Trophoblast cell (in vitro differentiated cells and primary cell): Measurements from ENCODE around the gene ROR2.

ENCODE experiments used
- DNase-seq, 2 donors: peaks; one replicate each; pipeline ENCODE4 v3.0.0-alpha.2; 2016
- H2AFZ ChIP-seq: 2 replicates; pipeline ENCODE4 v1.6.1; 2013; ENCODE audit warnings: low read length, moderate library complexity, mild to moderate bottlenecking; ENCODE audit not compliant: insufficient read depth, poor library complexity
- H2AK5ac ChIP-seq: 2 replicates; pipeline ENCODE4 v1.6.1; 2013; ENCODE audit warnings: mild to moderate bottlenecking, low read length
- H2BK120ac ChIP-seq: 2 replicates; pipeline ENCODE4 v1.6.1; 2013; ENCODE audit warnings: low read length, mild to moderate bottlenecking, moderate library complexity; ENCODE audit not compliant: insufficient read depth, poor library complexity
- H2BK12ac ChIP-seq: 2 replicates; pipeline ENCODE4 v1.6.1; 2013; ENCODE audit warnings: mild to moderate bottlenecking, low read length, moderate library complexity
- H2BK5ac ChIP-seq: 2 replicates; pipeline ENCODE4 v1.6.1; 2013; ENCODE audit warnings: low read length, low read depth, moderate library complexity, mild to moderate bottlenecking; ENCODE audit not compliant: poor library complexity
- H3K14ac ChIP-seq: 2 replicates; pipeline ENCODE4 v1.6.1; 2013; ENCODE audit warnings: mild to moderate bottlenecking, low read length
- H3K18ac ChIP-seq: 2 replicates; pipeline ENCODE4 v1.6.1; 2013; ENCODE audit warnings: mild to moderate bottlenecking, low read length
- H3K23ac ChIP-seq: 2 replicates; pipeline ENCODE4 v1.6.1; 2013; ENCODE audit warnings: low read length
- H3K27ac ChIP-seq: 2 replicates; pipeline ENCODE4 v1.5.1; 2013; ENCODE audit warnings: low read depth, mild to moderate bottlenecking, inconsistent platforms, low read length, moderate library complexity
- H3K27me3 ChIP-seq: 2 replicates; pipeline ENCODE4 v1.6.1; 2013; ENCODE audit warnings: inconsistent platforms, mild to moderate bottlenecking, low read length, moderate library complexity; ENCODE audit not compliant: insufficient read depth
- H3K36me3 ChIP-seq, 2 experiments: 1 replicate in 1 of 2; 2 replicates in 1 of 2; pipeline ENCODE4 v1.6.1; 2013; ENCODE audit warnings: low read length in 2 of 2, mild to moderate bottlenecking in 2 of 2, moderate library complexity in 1 of 2; ENCODE audit not compliant: insufficient read depth in 2 of 2, control insufficient read depth in 1 of 2
- H3K4ac ChIP-seq: 2 replicates; pipeline ENCODE4 v1.6.1; 2013; ENCODE audit warnings: low read depth, mild to moderate bottlenecking, low read length, moderate library complexity
- H3K4me1 ChIP-seq, 2 experiments: 1 replicate in 1 of 2; 2 replicates in 1 of 2; pipeline ENCODE4 v1.6.1; 2013; ENCODE audit warnings: low read length in 2 of 2, mild to moderate bottlenecking in 2 of 2, moderate library complexity in 1 of 2; ENCODE audit not compliant: insufficient read depth in 2 of 2, control insufficient read depth in 1 of 2
- H3K4me2 ChIP-seq: 2 replicates; pipeline ENCODE4 v1.6.1; 2013; ENCODE audit warnings: inconsistent platforms, mild to moderate bottlenecking, low read length, moderate library complexity
- H3K4me3 ChIP-seq: 2 replicates; pipeline ENCODE4 v1.5.1; 2013; ENCODE audit warnings: mild to moderate bottlenecking, low read depth, low read length, inconsistent platforms
- H3K79me1 ChIP-seq: one replicate; pipeline ENCODE4 v1.6.1; 2013; ENCODE audit warnings: low read length
- H3K79me2 ChIP-seq: 2 replicates; pipeline ENCODE4 v1.6.1; 2013; ENCODE audit warnings: low read length, mild to moderate bottlenecking; ENCODE audit not compliant: control insufficient read depth, insufficient read depth, poor library complexity
- H3K9ac ChIP-seq: 2 replicates; pipeline ENCODE4 v1.6.1; 2013; ENCODE audit warnings: mild to moderate bottlenecking, low read length
- H3K9me3 ChIP-seq: 2 replicates; pipeline ENCODE4 v1.6.1; 2013; ENCODE audit warnings: low read depth, mild to moderate bottlenecking, control low read depth, inconsistent platforms, low read length; ENCODE audit not compliant: insufficient read depth
- H4K12ac ChIP-seq: 2 replicates; pipeline ENCODE4 v1.6.1; 2013; ENCODE audit warnings: low read depth, mild to moderate bottlenecking, low read length, moderate library complexity
- H4K8ac ChIP-seq: 2 replicates; pipeline ENCODE4 v1.6.1; 2013; ENCODE audit warnings: low read depth, mild to moderate bottlenecking, low read length, moderate library complexity
- H4K91ac ChIP-seq: one replicate; pipeline ENCODE4 v1.6.1; 2013; ENCODE audit warnings: low read depth, mild to moderate bottlenecking, low read length, moderate library complexity
- WGBS: extraction: QIAGEN DNeasy Blood & Tissue Kit; methylation state at CpG from one replicate; pipeline ENCODE4 v1.1.7; 2013; ENCODE audit warnings: missing lambda C conversion rate; ENCODE audit not compliant: insufficient read length, insufficient coverage; ENCODE audit errors: extremely low coverage; 5-methylcytosine and 5-hydroxymethylcytosine counted together

Gene ROR2

DNA sequence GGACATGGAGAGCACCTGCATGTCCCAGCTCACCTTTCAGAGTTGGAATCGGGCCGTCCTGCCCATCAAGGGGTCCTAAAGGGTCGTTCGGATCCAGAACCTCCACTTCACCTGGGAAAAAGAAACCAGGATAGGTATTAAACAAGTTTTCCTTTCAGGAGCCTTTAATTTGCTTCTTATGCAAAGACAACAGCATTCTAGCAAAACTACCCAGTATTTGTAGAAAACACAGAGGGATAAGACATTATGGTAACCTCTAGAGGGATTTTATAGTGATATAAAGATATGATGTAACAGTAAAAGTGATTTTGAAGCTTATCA, 174.4 kb downstream of the ROR2 start:
- Histone ChIP-seq H3K23ac (no peak overlapping the region), H3K4me3 (no peak overlapping the region), H3K36me3 (no peaks in the 10 kb centered on the region), H2BK12ac (no peak overlapping the region), H2BK5ac (no peak overlapping the region), H3K9ac (no peak overlapping the region), H3K18ac (no peak overlapping the region), H4K8ac (no peak overlapping the region), H3K79me1 (no peaks in the 10 kb centered on the region), H4K12ac (no peak overlapping the region), H3K4me1 (no peaks in the 10 kb centered on the region), H3K27ac (no peak overlapping the region), H2AK5ac (no peak overlapping the region), H3K4ac (no peak overlapping the region), H3K27me3 (no peaks in the 10 kb centered on the region), H3K9me3 (no peaks in the 10 kb centered on the region), H3K79me2 (no peaks in the 10 kb centered on the region), H3K14ac (no peak overlapping the region), H3K4me2 (no peak overlapping the region), H2BK120ac (no peak overlapping the region), H2AFZ (no peak overlapping the region), H4K91ac (no peak overlapping the region)
- no peak for DNase-seq
- no CpG with 5 or more reads among the region's 4 CpGs for WGBS

- H3K36me3 ChIP-seq: no peaks in the 10 kb centered on the region
- no peaks in the 10 kb centered on the region for H3K79me2 ChIP-seq
- no peaks in the 10 kb centered on the region for H3K9me3 ChIP-seq
- no CpG with 5 or more reads among the region's 9 CpGs for WGBS
- no peak overlapping the region for H4K8ac ChIP-seq
- no peak overlapping the region for H2AFZ ChIP-seq
- no peak overlapping the region for H3K18ac ChIP-seq
- H3K14ac ChIP-seq: no peak overlapping the region
- H3K9ac ChIP-seq: no peak overlapping the region
- no peaks in the 10 kb centered on the region for H3K79me1 ChIP-seq
- H2BK5ac ChIP-seq: no peak overlapping the region
- H2BK12ac ChIP-seq: no peak overlapping the region
- no peak overlapping the region for H2AK5ac ChIP-seq
- H4K12ac ChIP-seq: no peak overlapping the region
- H4K91ac ChIP-seq: no peak overlapping the region
- DNase-seq: peak; percentile 32 to 59
- no peak overlapping the region for H3K23ac ChIP-seq
- no peak overlapping the region for H3K4me2 ChIP-seq
- H2BK120ac ChIP-seq: no peak overlapping the region
- H3K4me1 ChIP-seq: no peaks in the 10 kb centered on the region
- no peak overlapping the region for H3K27ac ChIP-seq
- H3K4me3 ChIP-seq: no peak overlapping the region
- no peak overlapping the region for H3K4ac ChIP-seq
- no peaks in the 10 kb centered on the region for H3K27me3 ChIP-seq
Observed at GRCh38 chr9:91775011-91775707, 174.9 kb downstream of the ROR2 start.

DNA sequence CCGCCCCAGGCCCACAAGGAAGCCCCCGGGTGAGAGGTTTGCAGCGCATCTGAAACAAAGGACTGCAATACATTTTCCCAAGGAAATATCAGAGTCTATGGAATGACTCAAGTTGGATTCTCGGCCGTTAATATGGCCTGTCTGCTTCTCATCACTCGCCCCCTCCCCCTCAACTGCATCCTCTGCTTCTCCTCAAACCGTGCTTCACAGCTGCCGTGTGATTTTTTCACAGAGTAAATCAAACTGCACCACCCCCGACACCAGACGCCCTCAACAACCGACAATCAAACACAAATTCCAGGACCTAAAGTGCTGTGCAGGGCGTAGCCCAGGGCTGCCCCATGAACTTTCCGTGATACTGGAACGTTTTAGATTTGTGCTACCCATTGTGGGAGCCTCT, 176.9 kb downstream of the ROR2 start:
- Histone ChIP-seq H3K4me3 (no peak overlapping the region), H3K4me1 (no peaks in the 10 kb centered on the region), H2BK12ac (no peak overlapping the region), H3K79me1 (no peaks in the 10 kb centered on the region), H2BK120ac (no peak overlapping the region), H4K12ac (no peak overlapping the region), H3K36me3 (no peaks in the 10 kb centered on the region), H4K8ac (no peak overlapping the region), H4K91ac (no peak overlapping the region), H3K9me3 (peaks cover 2% of the 10 kb centered on the region), H2AK5ac (no peak overlapping the region), H3K18ac (no peak overlapping the region), H2BK5ac (no peak overlapping the region), H2AFZ (no peak overlapping the region), H3K27ac (no peak overlapping the region), H3K4ac (no peak overlapping the region), H3K23ac (no peak overlapping the region), H3K14ac (no peak overlapping the region), H3K4me2 (no peak overlapping the region), H3K9ac (no peak overlapping the region), H3K79me2 (no peaks in the 10 kb centered on the region), H3K27me3 (no peaks in the 10 kb centered on the region)
- DNase-seq: no peak
- WGBS: no CpG with 5 or more reads among the region's 14 CpGs

DNA sequence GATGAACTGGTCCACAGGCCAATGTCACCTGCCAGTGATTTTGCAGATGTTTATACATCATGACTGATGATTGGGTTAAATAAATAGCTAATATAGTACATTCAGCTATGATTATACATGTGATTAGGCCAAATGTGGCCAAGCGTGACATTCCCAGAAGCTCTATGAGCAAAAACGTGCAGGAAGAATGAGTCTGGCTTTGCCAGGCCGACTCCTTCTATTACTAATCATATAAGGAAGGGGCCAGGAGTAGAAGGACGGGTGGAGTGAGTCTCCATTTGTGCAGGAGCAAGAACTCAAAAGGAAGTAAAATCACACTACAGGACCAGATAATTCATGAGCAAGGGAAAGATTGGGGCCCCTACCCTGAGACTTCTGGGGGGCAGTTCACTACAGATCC, 178.2 kb downstream of the ROR2 start:
- Histone ChIP-seq H2BK120ac (no peak overlapping the region), H3K9me3 (peaks cover 2% of the 10 kb centered on the region), H4K12ac (no peak overlapping the region), H2AK5ac (no peak overlapping the region), H2AFZ (no peak overlapping the region), H3K14ac (no peak overlapping the region), H3K79me2 (no peaks in the 10 kb centered on the region), H2BK12ac (no peak overlapping the region), H2BK5ac (no peak overlapping the region), H3K23ac (no peak overlapping the region), H3K27ac (no peak overlapping the region), H3K4me3 (no peak overlapping the region), H3K9ac (no peak overlapping the region), H3K4me1 (no peaks in the 10 kb centered on the region), H3K4me2 (no peak overlapping the region), H4K91ac (no peak overlapping the region), H3K27me3 (no peaks in the 10 kb centered on the region), H3K79me1 (no peaks in the 10 kb centered on the region), H4K8ac (no peak overlapping the region), H3K4ac (no peak overlapping the region), H3K18ac (no peak overlapping the region), H3K36me3 (no peaks in the 10 kb centered on the region)
- WGBS: no CpG with 5 or more reads among the region's 4 CpGs
- DNase-seq: no peak
